Stimulated activated CD8-positive, alpha-beta memory T cell treated with anti-CD3 and anti-CD28 coated beads, Interleukin-4, amount 100 ng/mL, for 4 hours (primary cell): ENCODE measurements around the gene ACAP1.
"Not testable (repeated sequence)": the region's sequence is repeated elsewhere in the genome, so short reads cannot be mapped to it uniquely, and the experiment has no call there.

Experiments used
- DNase-seq, 2 donors: peaks; one replicate each; pipeline ENCODE4 v3.0.0-alpha.2; 2020; ENCODE audit warnings: low read depth in 2 of 2, low spot score in 1 of 2

Gene ACAP1

GRCh38 chr17:7352910-7353635 lies 16.7 kb downstream of the ACAP1 start:
- no peak for DNase-seq

GRCh38 chr17:7354262-7354843 lies 18.0 kb downstream of the ACAP1 start:
- no peak for DNase-seq

GRCh38 chr17:7355053-7355452 lies 18.7 kb downstream of the ACAP1 start, which contains the start of gene TMEM95:
Gene TMEM95, plus strand, starts transcription at chr17:7355156. Its CDS starts 49 bp downstream, at chr17:7355205.
- no peak for DNase-seq

- DNase-seq, result no peak
These were observed 19.2 kb downstream of the ACAP1 start for GRCh38 chr17:7355573-7355972.

- DNase-seq, result peak; percentile 63 to 71
These were observed 19.8 kb downstream of the ACAP1 start for GRCh38 chr17:7356072-7356549.

GRCh38 chr17:7356756-7357155 lies 20.4 kb downstream of the ACAP1 start:
- DNase-seq, result no peak

GRCh38 chr17:7357381-7357780 lies 21.1 kb downstream of the ACAP1 start:
- no peak for DNase-seq

GRCh38 chr17:7361906-7362305 lies 25.6 kb downstream of the ACAP1 start:
- no peak for DNase-seq

GRCh38 chr17:7363311-7363710 lies 27.0 kb downstream of the ACAP1 start:
- DNase-seq, result no peak

- not testable (repeated sequence) for DNase-seq
These were observed 29.6 kb downstream of the ACAP1 start for GRCh38 chr17:7365963-7366362.

- no peak for DNase-seq
These were observed 30.8 kb downstream of the ACAP1 start for GRCh38 chr17:7367083-7367482.

GRCh38 chr17:7367918-7368598 lies 31.7 kb downstream of the ACAP1 start:
- DNase-seq, result no peak

GRCh38 chr17:7368599-7368994 lies 32.3 kb downstream of the ACAP1 start:
- not testable (repeated sequence) for DNase-seq

- DNase-seq, result no peak
These were observed 33.5 kb downstream of the ACAP1 start for GRCh38 chr17:7369825-7370224.

GRCh38 chr17:7370853-7371252 lies 34.5 kb downstream of the ACAP1 start:
- DNase-seq, result no peak

GRCh38 chr17:7374353-7374752 lies 38.0 kb downstream of the ACAP1 start:
- DNase-seq, result no peak

GRCh38 chr17:7379134-7379533 lies 42.8 kb downstream of the ACAP1 start:
- no peak for DNase-seq

GRCh38 chr17:7380321-7380720 lies 44.0 kb downstream of the ACAP1 start:
- no peak for DNase-seq

- no peak for DNase-seq
These were observed 44.7 kb downstream of the ACAP1 start, which contains the start of gene TNK1 for GRCh38 chr17:7380855-7381683. Gene TNK1, plus strand, starts transcription at chr17:7381089. Its CDS starts 1,838 bp downstream, at chr17:7382927.

- no peak for DNase-seq
These were observed 46.6 kb downstream of the ACAP1 start for GRCh38 chr17:7382901-7383300.

GRCh38 chr17:7383371-7383741 lies 47.0 kb downstream of the ACAP1 start:
- no peak for DNase-seq
